Brain microvascular endothelial cell (primary cell): ENCODE data around the gene WDR35.
"Not testable (repeated sequence)": the region's sequence is repeated elsewhere in the genome, so short reads cannot be mapped to it uniquely, and the experiment has no call there.

Source experiments
- DNase-seq: peaks from one replicate; pipeline ENCODE4 v3.0.0-alpha.2; 2020
- H3K27ac ChIP-seq: fragments of 250-450 bp; sonication (Bioruptor Pico); 2 replicates; pipeline ENCODE4 v1.5.1; 2020; ENCODE audit warnings: mild to moderate bottlenecking, moderate library complexity
- H3K27me3 ChIP-seq: fragments of 250-450 bp; sonication (Bioruptor Pico); replicated peaks from 2 replicates; pipeline ENCODE4 v1.5.1; 2020; ENCODE audit warnings: mild to moderate bottlenecking
- H3K36me3 ChIP-seq: fragments of 250-450 bp; sonication (Bioruptor Pico); replicated peaks from 2 replicates; pipeline ENCODE4 v1.5.1; 2020; ENCODE audit warnings: mild to moderate bottlenecking
- H3K4me3 ChIP-seq: 2 replicates; pipeline ENCODE4 v1.5.1; 2011; ENCODE audit warnings: low read depth, mild to moderate bottlenecking, control low read depth, low read length, moderate library complexity
- CTCF ChIP-seq: IDR thresholded peaks from 2 replicates; pipeline ENCODE4 v1.5.1; 2011; ENCODE audit warnings: low read depth, mild to moderate bottlenecking, moderate library complexity, low read length, control low read depth, inconsistent platforms; ENCODE audit errors: missing control alignments
- in situ Hi-C: cut with HindIII; loops from 2 replicates; pipeline ENCODE4 v1.10.0; 2017; ENCODE audit warnings: low sequenced_read_pairs, low pct_ligation_motif_present

WDR35 gene

GRCh38 chr2:19881221-19881907, 108.5 kb downstream of the WDR35 start:
- H3K36me3 ChIP-seq, result no peaks in the 10 kb centered on the region
- no peaks in the 10 kb centered on the region for H3K27me3 ChIP-seq
- DNase-seq, result no peak
- H3K27ac ChIP-seq, result no peak overlapping the region
- H3K4me3 ChIP-seq, result no peak overlapping the region
- no peak for TF ChIP-seq CTCF
- in situ Hi-C loops, result no loop called here

GRCh38 chr2:19880191-19880590, 109.7 kb downstream of the WDR35 start:
- H3K27ac ChIP-seq, DNase-seq, H3K27me3 ChIP-seq, H3K36me3 ChIP-seq, H3K4me3 ChIP-seq, in situ Hi-C loops: not testable (repeated sequence)

- no peaks in the 10 kb centered on the region for H3K36me3 ChIP-seq
- no peak for DNase-seq
- H3K27ac ChIP-seq, result no peak overlapping the region
- TF ChIP-seq CTCF, result no peak
- H3K4me3 ChIP-seq, result no peak overlapping the region
- in situ Hi-C loops, result no loop called here
- no peaks in the 10 kb centered on the region for H3K27me3 ChIP-seq
These were observed 110.8 kb downstream of the WDR35 start for GRCh38 chr2:19879120-19879519.

GRCh38 chr2:19878268-19879046, 111.4 kb downstream of the WDR35 start:
- in situ Hi-C loops, result no loop called here
- H3K36me3 ChIP-seq, result no peaks in the 10 kb centered on the region
- TF ChIP-seq CTCF, result no peak

GRCh38 chr2:19876751-19877150, 113.2 kb downstream of the WDR35 start:
- Histone ChIP-seq H3K4me3 (no peak overlapping the region), H3K36me3 (no peaks in the 10 kb centered on the region), H3K27ac (no peak overlapping the region), H3K27me3 (no peaks in the 10 kb centered on the region)
- no peak for TF ChIP-seq CTCF
- in situ Hi-C loops, result no loop called here
- DNase-seq, result no peak

More at GRCh38 chr2:19878268-19879046, 111.4 kb downstream of the WDR35 start:
- no peak for DNase-seq
- no peak overlapping the region for H3K27ac ChIP-seq
- no peak overlapping the region for H3K4me3 ChIP-seq
- H3K27me3 ChIP-seq, result no peaks in the 10 kb centered on the region

- in situ Hi-C loops, result no loop called here
- no peak for DNase-seq
- Histone ChIP-seq H3K4me3 (no peak overlapping the region), H3K27ac (no peak overlapping the region), H3K36me3 (no peaks in the 10 kb centered on the region), H3K27me3 (no peaks in the 10 kb centered on the region)
- no peak for TF ChIP-seq CTCF
These were observed 114.6 kb downstream of the WDR35 start for GRCh38 chr2:19875280-19875679.
